Nephron (organoid): ENCODE data around the gene MMAA.
"Not testable (repeated sequence)": the region's sequence is repeated elsewhere in the genome, so short reads cannot be mapped to it uniquely, and the experiment has no call there.

Source experiments
- H3K27ac Mint-ChIP-seq, 3 experiments: 2 replicates each; pipeline ENCODE4 v1.8.0; 2020; ENCODE audit warnings: mixed read lengths in 3 of 3, mild to moderate bottlenecking in 2 of 3, moderate library complexity in 1 of 3
- H3K27me3 Mint-ChIP-seq: 2 replicates; pipeline ENCODE4 v1.8.0; 2021; ENCODE audit warnings: low read depth, mild to moderate bottlenecking, moderate library complexity, mixed read lengths
- H3K36me3 Mint-ChIP-seq: 2 replicates; pipeline ENCODE4 v1.8.0; 2020; ENCODE audit warnings: low read depth, mixed read lengths
- H3K4me1 Mint-ChIP-seq: 2 replicates; pipeline ENCODE4 v1.8.0; 2020; ENCODE audit warnings: mixed read lengths
- H3K4me3 Mint-ChIP-seq, 3 experiments: 2 replicates each; pipeline ENCODE4 v1.8.0; 2020; ENCODE audit warnings: mild to moderate bottlenecking in 3 of 3, mixed read lengths in 3 of 3, moderate library complexity in 2 of 3
- H3K9me3 Mint-ChIP-seq: 2 replicates; pipeline ENCODE4 v1.8.0; 2020; ENCODE audit warnings: mixed read lengths
- CTCF ChIP-seq, 3 experiments: fragments of 200-600 bp; sonication (generic); IDR thresholded peaks; one replicate each; pipeline ENCODE4 v1.5.0; 2021; ENCODE audit warnings: antibody characterized with exemption in 3 of 3; ENCODE audit not compliant: unreplicated experiment in 3 of 3

The MMAA gene

GRCh38 chr4:145625677-145626622 lies 6.8 kb downstream of the MMAA start:
- peaks cover 37% of the 10 kb centered on the region for H3K36me3 Mint-ChIP-seq
- TF ChIP-seq CTCF (IDR thresholded peaks at IDR 0.05; ENCODE audit: unreplicated experiment in 3 of 3) = no peak
- H3K27ac Mint-ChIP-seq = no peak overlapping the region
- no peak overlapping the region for H3K4me3 Mint-ChIP-seq
- H3K4me1 Mint-ChIP-seq = peaks cover 16% of the 10 kb centered on the region
- H3K27me3 Mint-ChIP-seq = no peaks in the 10 kb centered on the region
- H3K9me3 Mint-ChIP-seq = peaks cover 13% of the 10 kb centered on the region

- H3K9me3 Mint-ChIP-seq = peaks cover 13% of the 10 kb centered on the region
- no peaks in the 10 kb centered on the region for H3K27me3 Mint-ChIP-seq
- no peak overlapping the region for H3K27ac Mint-ChIP-seq
- no peak for TF ChIP-seq CTCF (IDR thresholded peaks at IDR 0.05; ENCODE audit: unreplicated experiment in 3 of 3)
- H3K36me3 Mint-ChIP-seq = peaks cover 36% of the 10 kb centered on the region
- peaks cover 15% of the 10 kb centered on the region for H3K4me1 Mint-ChIP-seq
- no peak overlapping the region for H3K4me3 Mint-ChIP-seq
Observed at GRCh38 chr4:145626623-145626982, 7.4 kb downstream of the MMAA start.

DNA sequence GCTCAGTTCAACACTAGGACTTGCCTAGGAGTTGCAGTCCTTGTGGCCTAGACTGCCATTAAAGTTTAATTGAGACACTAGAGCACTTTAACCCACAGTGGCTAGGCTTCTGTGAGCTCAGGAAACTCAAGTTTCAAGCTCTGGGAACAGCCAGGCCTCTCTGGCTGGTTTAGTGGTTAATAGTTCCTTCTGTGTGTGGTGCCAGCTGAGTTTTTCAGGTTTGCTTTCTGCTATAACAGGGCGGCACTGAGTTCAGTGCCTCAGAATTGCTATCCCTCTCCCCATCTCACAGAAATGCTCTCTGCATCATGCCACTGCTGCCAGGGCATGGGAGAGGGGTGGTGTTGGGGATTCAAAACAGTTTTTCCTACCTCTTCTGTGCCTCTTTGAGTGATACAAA lies 15.9 kb downstream of the MMAA start:
- Mint-ChIP-seq H3K4me1 (no peaks in the 10 kb centered on the region), H3K4me3 (no peak overlapping the region), H3K9me3 (peaks cover 7% of the 10 kb centered on the region), H3K36me3 (peaks cover 21% of the 10 kb centered on the region), H3K27ac (no peak overlapping the region), H3K27me3 (no peaks in the 10 kb centered on the region)
- no peak for TF ChIP-seq CTCF (IDR thresholded peaks at IDR 0.05; ENCODE audit: unreplicated experiment in 3 of 3)

DNA sequence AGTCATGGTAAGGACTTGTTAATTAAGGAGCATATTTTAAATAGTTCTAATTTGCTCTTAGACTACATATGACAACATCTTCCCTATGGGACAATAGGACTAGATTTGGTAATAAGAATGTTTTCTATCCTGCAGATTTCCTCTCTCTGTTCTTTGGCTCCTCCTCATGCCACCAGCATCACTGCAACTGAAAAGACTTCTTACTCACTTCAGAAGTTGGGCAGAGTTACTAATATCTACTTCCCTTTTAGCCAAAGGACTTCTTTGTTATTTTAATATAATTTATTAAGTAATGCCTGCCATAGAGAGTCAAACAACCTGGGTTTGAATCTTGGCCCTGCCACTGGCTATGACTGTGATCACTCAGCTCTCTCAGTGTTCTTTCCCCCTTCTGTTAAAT lies 16.4 kb downstream of the MMAA start:
- H3K9me3 Mint-ChIP-seq = peaks cover 7% of the 10 kb centered on the region
- no peak overlapping the region for H3K4me3 Mint-ChIP-seq

GRCh38 chr4:145639186-145639698 lies 20.1 kb downstream of the MMAA start:
- H3K4me3 Mint-ChIP-seq = no peak overlapping the region
- H3K9me3 Mint-ChIP-seq = no peaks in the 10 kb centered on the region
- H3K36me3 Mint-ChIP-seq = peaks cover 16% of the 10 kb centered on the region
- no peaks in the 10 kb centered on the region for H3K27me3 Mint-ChIP-seq
- peaks cover 12% of the 10 kb centered on the region for H3K4me1 Mint-ChIP-seq
- no peak for TF ChIP-seq CTCF (IDR thresholded peaks at IDR 0.05; ENCODE audit: unreplicated experiment in 3 of 3)
- no peak overlapping the region for H3K27ac Mint-ChIP-seq

More for the DNA sequence above, 16.4 kb downstream of the MMAA start:
- peaks cover 16% of the 10 kb centered on the region for H3K36me3 Mint-ChIP-seq
- H3K4me1 Mint-ChIP-seq = no peaks in the 10 kb centered on the region
- no peak overlapping the region for H3K27ac Mint-ChIP-seq
- no peak for TF ChIP-seq CTCF (IDR thresholded peaks at IDR 0.05; ENCODE audit: unreplicated experiment in 3 of 3)
- H3K27me3 Mint-ChIP-seq = no peaks in the 10 kb centered on the region

GRCh38 chr4:145640236-145640635 lies 21.1 kb downstream of the MMAA start:
- H3K27me3 Mint-ChIP-seq, H3K27ac Mint-ChIP-seq, H3K9me3 Mint-ChIP-seq, H3K4me3 Mint-ChIP-seq: not testable (repeated sequence)
- Mint-ChIP-seq H3K4me1 (peaks cover 12% of the 10 kb centered on the region), H3K36me3 (peaks cover 20% of the 10 kb centered on the region)
